Central memory CD4-positive, alpha-beta T cell (primary cell): ENCODE data around the gene ADGRG6.
"Not testable (repeated sequence)": the region's sequence is repeated elsewhere in the genome, so short reads cannot be mapped to it uniquely, and the experiment has no call there.

Experiments
- DNase-seq: peaks from one replicate; pipeline ENCODE4 v3.0.0; 2022

ADGRG6 gene

GRCh38 chr6:142414462-142415250 is 112.8 kb downstream of the ADGRG6 start:
- no peak for DNase-seq

- no peak for DNase-seq
Observed at GRCh38 chr6:142416179-142416578, 114.4 kb downstream of the ADGRG6 start.

GRCh38 chr6:142416686-142417085 is 114.9 kb downstream of the ADGRG6 start:
- DNase-seq: no peak

- DNase-seq: no peak
Observed at GRCh38 chr6:142417331-142417750, 115.5 kb downstream of the ADGRG6 start.

GRCh38 chr6:142419071-142419470 is 117.3 kb downstream of the ADGRG6 start:
- DNase-seq: no peak

- DNase-seq: no peak
Observed at GRCh38 chr6:142420802-142421201, 119.0 kb downstream of the ADGRG6 start.

- DNase-seq: no peak
Observed at GRCh38 chr6:142421285-142422117, 119.7 kb downstream of the ADGRG6 start.

- not testable (repeated sequence) for DNase-seq
Observed at GRCh38 chr6:142426444-142427132, 124.8 kb downstream of the ADGRG6 start.

- not testable (repeated sequence) for DNase-seq
Observed at GRCh38 chr6:142428468-142428867, 126.7 kb downstream of the ADGRG6 start.

GRCh38 chr6:142429195-142429594 is 127.4 kb downstream of the ADGRG6 start:
- DNase-seq: no peak

GRCh38 chr6:142433419-142433818 is 131.6 kb downstream of the ADGRG6 start:
- DNase-seq: no peak

- DNase-seq: no peak
Observed at GRCh38 chr6:142438898-142439297, 137.1 kb downstream of the ADGRG6 start.

GRCh38 chr6:142440600-142441293 is 138.9 kb downstream of the ADGRG6 start:
- DNase-seq: no peak

- DNase-seq: no peak
Observed at GRCh38 chr6:142441716-142442115, 139.9 kb downstream of the ADGRG6 start.

- DNase-seq: no peak
Observed at GRCh38 chr6:142443102-142443501, 141.3 kb downstream of the ADGRG6 start.

- DNase-seq: no peak
Observed at GRCh38 chr6:142443532-142443931, 141.7 kb downstream of the ADGRG6 start.

- no peak for DNase-seq
Observed at GRCh38 chr6:142444376-142444775, 142.6 kb downstream of the ADGRG6 start.

GRCh38 chr6:142444881-142445301 is 143.1 kb downstream of the ADGRG6 start:
- DNase-seq: no peak

- no peak for DNase-seq
Observed at GRCh38 chr6:142446168-142446567, 144.4 kb downstream of the ADGRG6 start.

- no peak for DNase-seq
Observed at GRCh38 chr6:142446576-142446975, 144.8 kb downstream of the ADGRG6 start.

GRCh38 chr6:142448091-142448729 is 146.4 kb downstream of the ADGRG6 start:
- no peak for DNase-seq

- not testable (repeated sequence) for DNase-seq
Observed at GRCh38 chr6:142450856-142451255, 149.0 kb downstream of the ADGRG6 start.
